Neutrophil (primary cell): ENCODE results near the gene NECTIN4.
"Not testable (repeated sequence)": the region's sequence is repeated elsewhere in the genome, so short reads cannot be mapped to it uniquely, and the experiment has no call there.

Experiments
- H3K27ac ChIP-seq: fragments of 200-600 bp; sonication (generic); 2 replicates; pipeline ENCODE4 v1.5.1; 2016; ENCODE audit warnings: mild to moderate bottlenecking, moderate library complexity
- H3K27me3 ChIP-seq: fragments of 200-600 bp; sonication (generic); 2 replicates; pipeline ENCODE4 v1.6.0; 2016; ENCODE audit warnings: mild to moderate bottlenecking
- H3K36me3 ChIP-seq: fragments of 200-600 bp; sonication (generic); 2 replicates; pipeline ENCODE4 v1.5.1; 2017
- H3K4me1 ChIP-seq, 2 experiments: fragments of 200-600 bp in 1 of 2; sonication (generic) in 1 of 2; 1 replicate in 1 of 2; 2 replicates in 1 of 2; pipeline versions ENCODE4 v1.5.1 to v1.6.1; 2013 to 2016; ENCODE audit warnings: low read depth in 1 of 2, low read length in 1 of 2, mild to moderate bottlenecking in 1 of 2, moderate library complexity in 1 of 2; ENCODE audit not compliant: control insufficient read depth in 1 of 2, insufficient read depth in 1 of 2
- H3K4me3 ChIP-seq, 2 experiments: fragments of 200-600 bp in 1 of 2; sonication (generic) in 1 of 2; 1 replicate in 1 of 2; 2 replicates in 1 of 2; pipeline ENCODE4 v1.5.1; 2013 to 2016; ENCODE audit warnings: low read depth in 1 of 2, low read length in 1 of 2, mild to moderate bottlenecking in 1 of 2, moderate library complexity in 1 of 2
- H3K9me3 ChIP-seq: fragments of 200-600 bp; sonication (generic); 2 replicates; pipeline ENCODE4 v1.5.1; 2016
- CTCF ChIP-seq: fragments of 200-600 bp; sonication (generic); IDR thresholded peaks from 2 replicates; pipeline ENCODE4 v1.5.1; 2016; ENCODE audit warnings: antibody characterized with exemption

NECTIN4 gene

GRCh38 chr1:161033751-161034150 lies 55.6 kb downstream of the NECTIN4 start:
- Histone ChIP-seq H3K27ac (no peak overlapping the region), H3K36me3 (no peaks in the 10 kb centered on the region), H3K9me3 (no peaks in the 10 kb centered on the region), H3K27me3 (no peaks in the 10 kb centered on the region), H3K4me1 (peaks cover 30 to 32% of the 10 kb centered on the region in 2 experiments), H3K4me3 (no peak overlapping the region)
- no peak for TF ChIP-seq CTCF

GRCh38 chr1:161032409-161032808 lies 56.9 kb downstream of the NECTIN4 start:
- Histone ChIP-seq H3K9me3 (no peaks in the 10 kb centered on the region), H3K36me3 (no peaks in the 10 kb centered on the region), H3K4me3 (no peak overlapping the region), H3K4me1 (peaks cover 17 to 21% of the 10 kb centered on the region in 2 experiments), H3K27me3 (no peaks in the 10 kb centered on the region), H3K27ac (peak overlapping the region; percentile 48)
- TF ChIP-seq CTCF = no peak

GRCh38 chr1:161031874-161032273 lies 57.5 kb downstream of the NECTIN4 start:
- Histone ChIP-seq H3K36me3 (no peaks in the 10 kb centered on the region), H3K9me3 (no peaks in the 10 kb centered on the region), H3K4me3 (no peak overlapping the region), H3K27ac (peak overlapping the region; percentile 48), H3K4me1 (peaks cover 13 to 20% of the 10 kb centered on the region in 2 experiments), H3K27me3 (no peaks in the 10 kb centered on the region)
- TF ChIP-seq CTCF = no peak

GRCh38 chr1:161029466-161029865 lies 59.9 kb downstream of the NECTIN4 start:
- not testable (repeated sequence) for H3K27ac ChIP-seq, H3K27me3 ChIP-seq, H3K4me3 ChIP-seq, H3K9me3 ChIP-seq, H3K36me3 ChIP-seq
- peaks cover 20 to 22% of the 10 kb centered on the region in 2 experiments for H3K4me1 ChIP-seq

GRCh38 chr1:161026954-161027353 lies 62.4 kb downstream of the NECTIN4 start:
- H3K27ac ChIP-seq, H3K36me3 ChIP-seq, H3K27me3 ChIP-seq: not testable (repeated sequence)

GRCh38 chr1:161022432-161022831 lies 66.9 kb downstream of the NECTIN4 start:
- H3K9me3 ChIP-seq, H3K27me3 ChIP-seq, H3K36me3 ChIP-seq, H3K4me3 ChIP-seq: not testable (repeated sequence)
- Histone ChIP-seq H3K27ac (peak overlapping the region; percentile 95), H3K4me1 (peaks cover 42 to 52% of the 10 kb centered on the region in 2 experiments)

More at GRCh38 chr1:161026954-161027353, 62.4 kb downstream of the NECTIN4 start:
- H3K4me1 ChIP-seq = peaks cover 7 to 13% of the 10 kb centered on the region in 2 experiments
- H3K9me3 ChIP-seq, H3K4me3 ChIP-seq: not testable (repeated sequence)

- Histone ChIP-seq H3K27ac (peak overlapping the region; percentile 95), H3K4me1 (peaks cover 47 to 56% of the 10 kb centered on the region in 2 experiments), H3K9me3 (no peaks in the 10 kb centered on the region), H3K4me3 (peak overlapping the region; percentile 90 to 91), H3K27me3 (no peaks in the 10 kb centered on the region), H3K36me3 (no peaks in the 10 kb centered on the region)
- no peak for TF ChIP-seq CTCF
These were observed 67.4 kb downstream of the NECTIN4 start for GRCh38 chr1:161021970-161022353.
